ENCODE data around the gene CEACAM19. TPM values are rescaled to one million over a fixed set of nuclear protein-coding genes. Genes with fewer than 3 reads are reported as not detected.

Gene CEACAM19
- total RNA-seq, 1 experiment from 2014 or later = not detected

DNA sequence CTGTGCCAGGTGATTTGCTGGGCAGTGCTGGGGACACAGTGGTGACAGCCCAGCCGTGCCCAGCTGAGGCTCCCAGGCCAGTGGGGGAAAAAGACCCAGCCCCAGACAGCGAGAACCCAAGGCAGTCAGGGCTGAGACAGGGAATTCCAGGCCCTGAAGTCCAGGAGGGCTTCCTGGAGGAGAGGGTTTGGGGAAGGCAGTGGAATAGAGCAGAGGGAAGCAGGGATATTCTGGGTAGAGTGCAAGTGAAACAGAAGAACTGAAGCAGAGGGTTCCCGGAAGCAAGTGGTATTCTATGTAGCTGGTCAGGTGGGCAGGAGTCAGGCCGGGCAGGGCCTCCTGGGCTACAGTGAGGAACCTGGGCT is 26.4 kb downstream of the CEACAM19 start:
- H3K4me1 ChIP-seq (ENCODE audit: low read length) = no peaks in the 10 kb centered on the region
- DNase-seq = no peak
- H3K27ac ChIP-seq (ENCODE audit: low read length) = no peak overlapping the region
- H3K36me3 ChIP-seq (ENCODE audit: insufficient read depth, low read length) = no peaks in the 10 kb centered on the region
- H3K27me3 ChIP-seq (ENCODE audit: low read length) = no peaks in the 10 kb centered on the region
- H3K79me2 ChIP-seq (ENCODE audit: low read length) = no peaks in the 10 kb centered on the region
- H3K4me2 ChIP-seq (ENCODE audit: low read depth, low read length, poor library complexity, severe bottlenecking) = no peak overlapping the region
- H3K4me3 ChIP-seq (ENCODE audit: low read length) = no peak overlapping the region
- no peaks in the 10 kb centered on the region for H3K9me3 ChIP-seq (ENCODE audit: low read length)
- no peak overlapping the region for H2AFZ ChIP-seq (ENCODE audit: low read length)
- no peak overlapping the region for H3K9ac ChIP-seq (ENCODE audit: low read length)
- H4K20me1 ChIP-seq (ENCODE audit: insufficient read depth, low read depth, low read length) = no peaks in the 10 kb centered on the region
- H3K9me2 ChIP-seq (replicated peaks; ENCODE audit: insufficient read depth, low read length) = no peaks in the 10 kb centered on the region

DNA sequence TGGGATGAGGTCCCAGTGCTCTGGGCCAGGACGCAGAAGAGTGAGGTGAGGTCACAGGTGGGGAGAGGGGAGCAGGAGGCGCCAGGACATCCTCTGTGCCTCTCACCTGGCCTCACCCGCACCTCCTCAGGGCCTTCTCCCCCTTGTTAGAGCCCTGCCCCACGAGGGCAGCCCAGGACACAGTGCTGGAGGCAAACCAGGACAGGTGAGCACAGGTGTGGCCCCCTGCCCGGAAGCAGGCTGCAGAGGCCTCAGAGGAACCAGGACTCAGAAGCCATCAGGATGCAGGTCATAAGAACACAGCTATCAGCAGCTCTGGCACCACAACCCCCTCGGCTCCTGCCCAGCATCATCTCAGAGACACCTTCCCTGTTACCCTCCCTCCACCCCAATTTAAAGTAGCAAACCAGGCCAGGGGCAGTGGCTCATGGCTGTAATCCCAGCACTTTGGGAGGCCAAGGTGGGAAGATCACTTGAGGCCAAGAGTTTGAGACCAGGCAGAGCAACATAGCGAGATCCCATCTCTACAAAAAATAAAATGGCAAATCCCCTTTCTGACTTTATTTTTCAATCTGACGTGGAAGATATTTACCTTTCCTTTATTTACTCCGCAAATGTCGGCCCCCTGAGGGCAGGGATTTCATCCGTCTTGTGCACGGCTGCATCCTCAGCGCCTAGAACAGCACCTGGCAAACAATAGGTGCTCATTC is 27.4 kb downstream of the CEACAM19 start, which contains the start of gene CEACAM16:
Gene CEACAM16 (plus strand): TSS at position 660 of the 710 bp plus-strand sequence. CDS start 2,306 bp downstream, outside the sequence.
- no peak within 1 kb of the TSS for H3K4me3 ChIP-seq (ENCODE audit: low read length)

DNA sequence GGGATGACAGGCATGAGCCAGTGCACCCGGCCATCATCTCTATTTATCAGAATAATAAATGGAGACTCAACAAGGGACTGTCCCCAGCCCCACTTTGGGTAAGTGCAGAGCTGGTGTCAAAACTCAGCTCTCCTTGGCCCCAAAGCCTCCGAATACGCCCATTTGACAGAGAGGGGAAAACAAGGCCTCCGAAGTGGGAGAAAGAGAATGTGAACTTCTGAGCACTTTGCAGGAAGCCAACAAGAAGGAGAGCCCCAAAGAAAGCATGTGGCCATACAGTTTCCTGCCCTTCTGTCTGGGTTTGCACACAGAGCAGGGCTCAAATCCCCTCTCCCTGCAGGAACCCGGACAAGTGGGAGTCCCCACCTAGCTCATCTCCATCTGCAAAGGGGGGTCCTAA is 29.3 kb downstream of the CEACAM19 start:
- Histone ChIP-seq H3K36me3 (ENCODE audit: insufficient read depth, low read length) (no peaks in the 10 kb centered on the region), H4K20me1 (ENCODE audit: insufficient read depth, low read depth, low read length) (no peaks in the 10 kb centered on the region), H3K27ac (ENCODE audit: low read length) (no peak overlapping the region), H3K79me2 (ENCODE audit: low read length) (no peaks in the 10 kb centered on the region), H3K9ac (ENCODE audit: low read length) (no peak overlapping the region), H3K9me3 (ENCODE audit: low read length) (no peaks in the 10 kb centered on the region), H3K4me2 (ENCODE audit: low read depth, low read length, poor library complexity, severe bottlenecking) (no peak overlapping the region), H3K27me3 (ENCODE audit: low read length) (no peaks in the 10 kb centered on the region), H3K4me3 (ENCODE audit: low read length) (no peak overlapping the region), H3K4me1 (ENCODE audit: low read length) (no peaks in the 10 kb centered on the region), H2AFZ (ENCODE audit: low read length) (no peak overlapping the region), H3K9me2 (replicated peaks; ENCODE audit: insufficient read depth, low read length) (no peaks in the 10 kb centered on the region)
- DNase-seq = no peak

More for the DNA sequence above, 27.4 kb downstream of the CEACAM19 start, which contains the start of gene CEACAM16:
- no peaks in the 10 kb centered on the region for H3K27me3 ChIP-seq (ENCODE audit: low read length)
- H3K4me2 ChIP-seq (ENCODE audit: low read depth, low read length, poor library complexity, severe bottlenecking) = no peak within 1 kb of the TSS
- H3K4me1 ChIP-seq (ENCODE audit: low read length) = no peaks in the 10 kb centered on the region
- H3K9me2 ChIP-seq (replicated peaks; ENCODE audit: insufficient read depth, low read length) = no peaks in the 10 kb centered on the region
- H4K20me1 ChIP-seq (ENCODE audit: insufficient read depth, low read depth, low read length) = no peaks in the 10 kb centered on the region
- H3K9ac ChIP-seq (ENCODE audit: low read length) = no peak within 1 kb of the TSS
- H3K36me3 ChIP-seq (ENCODE audit: insufficient read depth, low read length) = no peaks in the 10 kb centered on the region
- H2AFZ ChIP-seq (ENCODE audit: low read length) = no peak within 1 kb of the TSS
- no peaks in the 10 kb centered on the region for H3K79me2 ChIP-seq (ENCODE audit: low read length)
- no peak within 1 kb of the TSS for H3K27ac ChIP-seq (ENCODE audit: low read length)
- no peaks in the 10 kb centered on the region for H3K9me3 ChIP-seq (ENCODE audit: low read length)
- no peak for DNase-seq

DNA sequence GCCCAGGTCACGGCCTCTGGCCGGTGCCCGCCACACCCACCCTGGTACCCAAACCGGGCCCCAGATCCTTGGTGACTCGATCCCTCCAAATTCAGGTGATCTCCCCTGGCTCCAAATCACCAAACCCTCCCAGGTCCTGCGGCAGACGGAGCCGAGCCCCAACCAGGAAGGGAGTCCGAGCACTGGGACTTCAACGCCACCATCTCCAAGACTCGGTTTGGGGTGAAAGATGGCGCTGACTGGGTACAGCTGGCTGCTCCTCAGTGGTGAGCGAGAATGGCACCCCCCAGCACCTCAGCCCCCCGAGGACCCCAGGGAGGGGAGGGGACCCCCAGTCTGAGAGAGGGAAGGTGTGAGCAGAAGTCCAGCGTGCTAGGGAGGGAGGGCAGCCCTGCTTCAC is 29.9 kb downstream of the CEACAM19 start:
- H4K20me1 ChIP-seq (ENCODE audit: insufficient read depth, low read depth, low read length) = no peaks in the 10 kb centered on the region

DNA sequence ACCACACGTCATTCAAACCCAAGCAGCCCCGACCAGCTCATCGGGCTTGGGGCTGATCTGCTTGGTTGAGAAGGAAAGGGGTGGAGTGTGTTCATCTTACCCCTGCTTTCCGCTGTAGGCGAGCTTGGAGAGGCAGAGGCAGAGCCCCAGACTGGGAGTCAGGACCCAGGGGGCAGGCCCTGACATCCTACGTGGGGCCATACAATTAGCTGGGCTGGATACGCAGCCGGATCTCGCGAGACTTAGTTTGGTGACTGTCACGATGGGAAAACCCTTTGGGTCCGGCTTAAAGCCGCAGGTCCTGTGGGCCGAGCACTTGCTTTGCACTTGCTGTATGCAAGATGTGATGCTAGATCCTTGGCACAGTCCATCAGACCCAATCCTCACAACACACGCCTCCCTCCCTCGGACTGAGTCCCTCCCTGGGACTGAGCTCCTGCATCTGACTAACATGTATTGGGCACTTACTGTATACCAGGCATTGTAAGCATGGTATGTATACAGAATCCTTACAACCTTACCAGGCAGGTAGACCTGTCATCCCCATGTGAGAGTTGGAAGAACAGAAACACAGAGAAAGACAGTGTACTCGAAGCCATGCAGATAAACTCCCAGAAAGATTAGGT is 31.4 kb downstream of the CEACAM19 start:
- Histone ChIP-seq H3K9ac (ENCODE audit: low read length) (no peak overlapping the region), H3K4me3 (ENCODE audit: low read length) (no peak overlapping the region), H3K79me2 (ENCODE audit: low read length) (no peaks in the 10 kb centered on the region), H3K27me3 (ENCODE audit: low read length) (no peaks in the 10 kb centered on the region), H2AFZ (ENCODE audit: low read length) (no peak overlapping the region), H3K9me3 (ENCODE audit: low read length) (no peaks in the 10 kb centered on the region), H3K27ac (ENCODE audit: low read length) (no peak overlapping the region), H4K20me1 (ENCODE audit: insufficient read depth, low read depth, low read length) (no peaks in the 10 kb centered on the region), H3K36me3 (ENCODE audit: insufficient read depth, low read length) (no peaks in the 10 kb centered on the region), H3K4me1 (ENCODE audit: low read length) (no peaks in the 10 kb centered on the region), H3K4me2 (ENCODE audit: low read depth, low read length, poor library complexity, severe bottlenecking) (no peak overlapping the region), H3K9me2 (replicated peaks; ENCODE audit: insufficient read depth, low read length) (no peaks in the 10 kb centered on the region)
- no peak for DNase-seq

More for the DNA sequence above, 29.9 kb downstream of the CEACAM19 start:
- Histone ChIP-seq H3K9ac (ENCODE audit: low read length) (no peak overlapping the region), H3K27me3 (ENCODE audit: low read length) (no peaks in the 10 kb centered on the region), H3K79me2 (ENCODE audit: low read length) (no peaks in the 10 kb centered on the region), H3K27ac (ENCODE audit: low read length) (no peak overlapping the region), H3K4me1 (ENCODE audit: low read length) (no peaks in the 10 kb centered on the region), H3K36me3 (ENCODE audit: insufficient read depth, low read length) (no peaks in the 10 kb centered on the region), H2AFZ (ENCODE audit: low read length) (no peak overlapping the region), H3K4me2 (ENCODE audit: low read depth, low read length, poor library complexity, severe bottlenecking) (no peak overlapping the region), H3K9me2 (replicated peaks; ENCODE audit: insufficient read depth, low read length) (no peaks in the 10 kb centered on the region), H3K4me3 (ENCODE audit: low read length) (no peak overlapping the region), H3K9me3 (ENCODE audit: low read length) (no peaks in the 10 kb centered on the region)
- DNase-seq = no peak

DNA sequence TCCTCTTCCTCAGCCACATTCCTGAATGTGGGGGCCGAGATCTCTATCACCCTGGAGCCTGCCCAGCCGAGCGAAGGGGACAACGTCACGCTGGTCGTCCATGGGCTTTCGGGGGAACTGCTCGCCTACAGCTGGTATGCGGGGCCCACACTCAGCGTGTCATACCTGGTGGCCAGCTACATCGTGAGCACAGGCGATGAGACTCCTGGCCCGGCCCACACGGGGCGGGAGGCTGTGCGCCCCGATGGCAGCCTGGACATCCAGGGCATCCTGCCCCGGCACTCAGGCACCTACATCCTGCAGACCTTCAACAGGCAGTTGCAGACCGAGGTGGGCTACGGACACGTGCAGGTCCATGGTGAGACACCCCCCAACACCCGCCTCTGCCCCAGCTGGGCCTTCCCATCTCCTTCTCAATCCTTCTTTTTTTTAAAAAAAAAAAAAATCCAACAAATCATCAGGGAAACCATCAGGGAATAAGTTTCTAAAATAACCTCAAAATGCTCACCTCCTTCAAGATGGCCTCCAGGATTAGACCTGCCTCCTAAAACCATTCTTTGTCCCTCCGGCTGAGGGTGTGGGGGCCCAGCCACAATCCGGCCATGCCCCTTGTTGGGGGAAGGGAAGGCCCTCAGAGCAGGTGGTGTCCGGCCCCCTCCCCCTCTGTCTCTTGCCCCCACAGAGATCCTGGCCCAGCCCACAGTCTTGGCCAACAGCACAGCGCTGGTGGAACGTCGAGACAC is 32.2 kb downstream of the CEACAM19 start:
- H3K4me3 ChIP-seq (ENCODE audit: low read length) = no peak overlapping the region
- no peaks in the 10 kb centered on the region for H3K27me3 ChIP-seq (ENCODE audit: low read length)
- H3K36me3 ChIP-seq (ENCODE audit: insufficient read depth, low read length) = no peaks in the 10 kb centered on the region
- no peak overlapping the region for H3K9ac ChIP-seq (ENCODE audit: low read length)
- H3K9me2 ChIP-seq (replicated peaks; ENCODE audit: insufficient read depth, low read length) = no peaks in the 10 kb centered on the region
- no peaks in the 10 kb centered on the region for H4K20me1 ChIP-seq (ENCODE audit: insufficient read depth, low read depth, low read length)
- H3K4me1 ChIP-seq (ENCODE audit: low read length) = no peaks in the 10 kb centered on the region
- no peak overlapping the region for H2AFZ ChIP-seq (ENCODE audit: low read length)
- H3K9me3 ChIP-seq (ENCODE audit: low read length) = no peaks in the 10 kb centered on the region
- no peak for DNase-seq
- no peak overlapping the region for H3K27ac ChIP-seq (ENCODE audit: low read length)
- no peaks in the 10 kb centered on the region for H3K79me2 ChIP-seq (ENCODE audit: low read length)
- H3K4me2 ChIP-seq (ENCODE audit: low read depth, low read length, poor library complexity, severe bottlenecking) = no peak overlapping the region

DNA sequence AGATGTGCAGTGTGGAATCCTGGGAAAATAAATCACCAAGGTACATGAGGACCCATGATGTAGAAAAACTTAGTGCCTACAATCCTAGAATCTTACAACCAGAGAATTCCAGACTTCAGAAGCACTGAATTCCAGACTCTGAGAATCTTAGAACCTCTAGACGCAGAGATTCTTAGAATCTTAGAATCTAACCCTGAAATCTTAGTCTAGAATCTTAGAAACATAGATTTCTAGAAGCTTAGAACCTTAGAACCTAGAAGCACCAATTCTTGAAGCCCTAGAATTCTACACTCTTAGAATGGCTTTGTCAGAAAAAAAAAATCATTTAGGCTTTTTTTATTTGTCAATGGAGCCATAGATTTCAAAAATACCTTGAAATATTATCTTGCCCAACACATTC is 33.7 kb downstream of the CEACAM19 start:
- Histone ChIP-seq H3K27me3 (ENCODE audit: low read length) (no peaks in the 10 kb centered on the region), H4K20me1 (ENCODE audit: insufficient read depth, low read depth, low read length) (no peaks in the 10 kb centered on the region), H3K9ac (ENCODE audit: low read length) (no peak overlapping the region)

DNA sequence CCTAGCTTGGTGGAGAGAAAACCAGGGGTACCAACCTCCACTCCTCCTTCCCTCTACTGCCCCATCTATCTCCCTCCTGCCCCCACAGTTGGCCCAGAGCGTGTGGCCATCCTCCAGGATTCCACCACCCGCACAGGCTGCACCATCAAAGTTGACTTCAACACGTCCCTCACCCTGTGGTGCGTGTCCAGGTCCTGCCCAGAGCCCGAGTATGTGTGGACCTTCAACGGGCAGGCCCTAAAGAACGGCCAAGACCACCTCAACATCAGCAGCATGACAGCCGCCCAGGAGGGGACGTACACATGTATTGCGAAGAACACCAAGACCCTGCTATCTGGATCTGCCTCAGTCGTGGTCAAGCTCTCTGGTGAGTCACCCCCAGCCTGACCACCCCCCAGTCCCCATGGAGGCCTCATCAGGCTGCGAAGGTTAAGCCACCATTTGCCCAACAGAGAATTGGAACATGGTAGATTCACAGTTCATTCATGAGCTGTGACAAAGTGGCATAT is 34.3 kb downstream of the CEACAM19 start:
- H3K4me1 ChIP-seq (ENCODE audit: low read length) = no peaks in the 10 kb centered on the region
- H3K36me3 ChIP-seq (ENCODE audit: insufficient read depth, low read length) = no peaks in the 10 kb centered on the region
- no peaks in the 10 kb centered on the region for H3K9me2 ChIP-seq (replicated peaks; ENCODE audit: insufficient read depth, low read length)
- no peak for DNase-seq
- no peak overlapping the region for H3K4me3 ChIP-seq (ENCODE audit: low read length)
- H3K9me3 ChIP-seq (ENCODE audit: low read length) = no peaks in the 10 kb centered on the region
- H3K79me2 ChIP-seq (ENCODE audit: low read length) = no peaks in the 10 kb centered on the region
- H4K20me1 ChIP-seq (ENCODE audit: insufficient read depth, low read depth, low read length) = no peaks in the 10 kb centered on the region
- no peak overlapping the region for H3K27ac ChIP-seq (ENCODE audit: low read length)
- H3K4me2 ChIP-seq (ENCODE audit: low read depth, low read length, poor library complexity, severe bottlenecking) = no peak overlapping the region
- H3K27me3 ChIP-seq (ENCODE audit: low read length) = no peaks in the 10 kb centered on the region
- no peak overlapping the region for H2AFZ ChIP-seq (ENCODE audit: low read length)
- no peak overlapping the region for H3K9ac ChIP-seq (ENCODE audit: low read length)

More for the DNA sequence above, 33.7 kb downstream of the CEACAM19 start:
- DNase-seq = no peak
- no peak overlapping the region for H3K4me2 ChIP-seq (ENCODE audit: low read depth, low read length, poor library complexity, severe bottlenecking)
- no peaks in the 10 kb centered on the region for H3K79me2 ChIP-seq (ENCODE audit: low read length)
- no peaks in the 10 kb centered on the region for H3K9me3 ChIP-seq (ENCODE audit: low read length)
- H3K9me2 ChIP-seq (replicated peaks; ENCODE audit: insufficient read depth, low read length) = no peaks in the 10 kb centered on the region
- H3K36me3 ChIP-seq (ENCODE audit: insufficient read depth, low read length) = no peaks in the 10 kb centered on the region
- H3K27ac ChIP-seq (ENCODE audit: low read length) = no peak overlapping the region
- H3K4me1 ChIP-seq (ENCODE audit: low read length) = no peaks in the 10 kb centered on the region
- no peak overlapping the region for H3K4me3 ChIP-seq (ENCODE audit: low read length)
- no peak overlapping the region for H2AFZ ChIP-seq (ENCODE audit: low read length)

Data from Karpas-422 (cell line).